Natural killer cell (primary cell): ENCODE measurements around the gene HSF5. TPM values are rescaled to one million over a fixed set of nuclear protein-coding genes. Genes with fewer than 3 reads are reported as not detected.

ENCODE experiments used
- ATAC-seq, 3 donors: fragments of 150-1000 bp in 2 of 3; fragments of 200-7000 bp in 1 of 3; cut with Tn5 transposase; 1 replicate in 1 of 3; 2 replicates in 2 of 3; pipeline ENCODE4 v1.10.0; 2021; ENCODE audit warnings: mild to moderate bottlenecking in 2 of 3, moderate library complexity in 2 of 3
- DNase-seq, 2 donors: peaks; one replicate each; pipeline versions ENCODE4 v3.0.0 to v3.0.0-alpha.2; 2013 to 2021; ENCODE audit warnings: mixed read lengths in 1 of 2
- H3K27ac ChIP-seq: one replicate; pipeline ENCODE4 v1.5.1; 2013; ENCODE audit warnings: mild to moderate bottlenecking, low read length
- H3K27me3 ChIP-seq: one replicate; pipeline ENCODE4 v1.6.1; 2013; ENCODE audit warnings: low read length; ENCODE audit not compliant: control insufficient read depth, insufficient read depth
- H3K36me3 ChIP-seq: one replicate; pipeline ENCODE4 v1.6.1; 2013; ENCODE audit warnings: low read length; ENCODE audit not compliant: control insufficient read depth, insufficient read depth
- H3K4me1 ChIP-seq: one replicate; pipeline ENCODE4 v1.6.1; 2013; ENCODE audit warnings: low read length; ENCODE audit not compliant: control insufficient read depth, insufficient read depth
- H3K4me3 ChIP-seq: one replicate; pipeline ENCODE4 v1.5.1; 2013; ENCODE audit warnings: low read length
- H3K9me3 ChIP-seq: one replicate; pipeline ENCODE4 v1.6.1; 2013; ENCODE audit warnings: low read length; ENCODE audit not compliant: control insufficient read depth, insufficient read depth
- H3K27ac Mint-ChIP-seq, 2 donors: one replicate each; pipeline ENCODE4 v1.8.0; 2022; ENCODE audit warnings: mild to moderate bottlenecking in 2 of 2, mixed read lengths in 2 of 2, moderate library complexity in 1 of 2
- H3K27me3 Mint-ChIP-seq, 2 donors: one replicate each; pipeline ENCODE4 v1.8.0; 2022; ENCODE audit warnings: low read depth in 2 of 2, mixed read lengths in 2 of 2
- H3K36me3 Mint-ChIP-seq: one replicate; pipeline ENCODE4 v1.8.0; 2022; ENCODE audit warnings: mixed read lengths
- H3K4me1 Mint-ChIP-seq, 2 donors: one replicate each; pipeline ENCODE4 v1.8.0; 2022; ENCODE audit warnings: mixed read lengths in 2 of 2
- H3K4me3 Mint-ChIP-seq: one replicate; pipeline ENCODE4 v1.8.0; 2022; ENCODE audit warnings: mild to moderate bottlenecking, moderate library complexity, mixed read lengths
- H3K9me3 Mint-ChIP-seq, 2 donors: one replicate each; pipeline ENCODE4 v1.8.0; 2022; ENCODE audit warnings: mixed read lengths in 2 of 2
- WGBS: methylation state at CpG from one replicate; pipeline ENCODE4 v1.1.7; 2013; ENCODE audit warnings: missing lambda C conversion rate; ENCODE audit not compliant: insufficient coverage; 5-methylcytosine and 5-hydroxymethylcytosine counted together
- intact Hi-C: fragments of 100-400 bp; cut with micrococcal nuclease; formaldehyde crosslinking; loops from one replicate; pipeline ENCODE4 v1.14.2; 2022
- total RNA-seq, 4 donors: library from RNA; stranded (reverse); fragments of 120-200 nt in 1 of 4; gene quantifications; one replicate each; pipeline versions ENCODE4 v1.2.3 to v1.2.4, GENCODE V29; 2013 to 2022
- TF ChIP-seq, protein P1 (sequence below): fragments of 200-600 bp; IDR thresholded peaks from one replicate; pipeline ENCODE4 v1.8.0; 2022; ENCODE audit warnings: antibody characterized with exemption

The HSF5 gene
- total RNA-seq, 3 donors from 2014 or later (not counting 1 experiment from before 2014, with no cell fraction given), result 0.45 to 1.00 (median 0.94) TPM

DNA sequence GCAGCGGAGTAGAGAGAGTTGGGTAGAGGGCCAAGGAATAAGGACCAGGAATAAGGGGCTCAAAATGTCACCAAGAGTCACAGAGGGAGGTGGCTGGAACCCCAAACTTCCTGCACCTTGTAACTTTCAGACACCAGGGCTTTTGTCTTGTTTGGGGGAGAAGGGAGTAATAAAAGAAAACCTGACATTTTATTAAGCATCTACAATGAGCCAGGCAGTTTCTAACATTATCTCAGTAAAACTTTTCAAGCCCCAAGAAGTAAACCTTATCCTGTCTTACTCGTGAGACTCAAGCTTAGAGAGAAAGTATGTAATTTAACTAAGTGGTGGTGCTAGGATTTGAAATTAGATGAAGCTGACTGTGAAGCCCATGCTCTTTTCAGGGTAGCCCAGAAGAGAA is 27.1 kb upstream of the HSF5 start:
- intact Hi-C loops, result loop anchor here (5.0 to 10.0 kb wide), 3 partner anchors 178 to 592 kb away; partner anchors contain the start of genes SRSF1 and TRIM37
- H3K4me3 Mint-ChIP-seq, result peak overlapping the region; percentile 22
- 100% methylated on average over 2 of the region's 2 CpGs for WGBS

DNA sequence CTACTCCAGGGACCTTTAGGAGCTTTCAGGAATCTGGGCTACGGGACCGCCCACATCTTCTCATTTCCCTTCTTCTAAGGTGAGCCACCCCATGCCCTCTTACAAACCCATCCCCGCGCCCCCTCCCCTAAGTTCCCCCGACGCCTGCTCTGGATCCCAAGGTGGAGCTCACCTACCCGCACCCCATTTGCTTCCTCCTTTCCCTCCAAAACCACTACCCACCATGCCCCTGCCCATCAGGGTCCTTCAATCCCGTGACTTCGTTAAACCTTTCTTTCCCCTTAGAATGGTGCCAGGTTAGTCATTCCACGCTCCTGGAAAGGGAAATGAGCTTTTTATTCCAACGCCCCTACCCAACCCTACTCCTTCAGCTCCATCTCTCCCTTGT is 26.6 kb upstream of the HSF5 start:
- Histone ChIP-seq H3K27ac (peak overlapping the region; percentile 8), H3K9me3 (no peaks in the 10 kb centered on the region), H3K4me1 (peaks cover 45% of the 10 kb centered on the region), H3K27me3 (no peaks in the 10 kb centered on the region), H3K4me3 (peak overlapping the region; percentile 20), H3K36me3 (peaks cover 18% of the 10 kb centered on the region)
- no peaks in the 10 kb centered on the region for H3K9me3 Mint-ChIP-seq
- intact Hi-C loops, result loop anchor here (5.0 to 10.0 kb wide), 3 partner anchors 177 to 593 kb away; partner anchors contain the start of genes SRSF1 and TRIM37
- H3K36me3 Mint-ChIP-seq, result peaks cover 21% of the 10 kb centered on the region
- DNase-seq (no peak), ATAC-seq (no peak)
- peak overlapping the region; percentile 91 to 96 for H3K27ac Mint-ChIP-seq
- peak overlapping the region; percentile 22 for H3K4me3 Mint-ChIP-seq
- peaks cover 0 to 3% of the 10 kb centered on the region in 2 donors for H3K27me3 Mint-ChIP-seq
- TF ChIP-seq, protein P1, sequence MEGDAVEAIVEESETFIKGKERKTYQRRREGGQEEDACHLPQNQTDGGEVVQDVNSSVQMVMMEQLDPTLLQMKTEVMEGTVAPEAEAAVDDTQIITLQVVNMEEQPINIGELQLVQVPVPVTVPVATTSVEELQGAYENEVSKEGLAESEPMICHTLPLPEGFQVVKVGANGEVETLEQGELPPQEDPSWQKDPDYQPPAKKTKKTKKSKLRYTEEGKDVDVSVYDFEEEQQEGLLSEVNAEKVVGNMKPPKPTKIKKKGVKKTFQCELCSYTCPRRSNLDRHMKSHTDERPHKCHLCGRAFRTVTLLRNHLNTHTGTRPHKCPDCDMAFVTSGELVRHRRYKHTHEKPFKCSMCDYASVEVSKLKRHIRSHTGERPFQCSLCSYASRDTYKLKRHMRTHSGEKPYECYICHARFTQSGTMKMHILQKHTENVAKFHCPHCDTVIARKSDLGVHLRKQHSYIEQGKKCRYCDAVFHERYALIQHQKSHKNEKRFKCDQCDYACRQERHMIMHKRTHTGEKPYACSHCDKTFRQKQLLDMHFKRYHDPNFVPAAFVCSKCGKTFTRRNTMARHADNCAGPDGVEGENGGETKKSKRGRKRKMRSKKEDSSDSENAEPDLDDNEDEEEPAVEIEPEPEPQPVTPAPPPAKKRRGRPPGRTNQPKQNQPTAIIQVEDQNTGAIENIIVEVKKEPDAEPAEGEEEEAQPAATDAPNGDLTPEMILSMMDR, result no peak
- H3K4me1 Mint-ChIP-seq, result peaks cover 54 to 72% of the 10 kb centered on the region in 2 donors
- WGBS, result 44% methylated on average over 11 of the region's 11 CpGs

More for the DNA sequence above, 27.1 kb upstream of the HSF5 start:
- H3K36me3 Mint-ChIP-seq, result peaks cover 17% of the 10 kb centered on the region
- no peak overlapping the region for H3K27ac ChIP-seq
- ATAC-seq (no peak), DNase-seq (no peak)
- peaks cover 46% of the 10 kb centered on the region for H3K4me1 ChIP-seq
- no peaks in the 10 kb centered on the region for H3K9me3 Mint-ChIP-seq
- TF ChIP-seq, protein P1, result no peak
- peaks cover 13% of the 10 kb centered on the region for H3K36me3 ChIP-seq
- no peaks in the 10 kb centered on the region for H3K27me3 ChIP-seq
- no peak overlapping the region for H3K4me3 ChIP-seq
- peaks cover 0 to 3% of the 10 kb centered on the region in 2 donors for H3K27me3 Mint-ChIP-seq
- H3K9me3 ChIP-seq, result no peaks in the 10 kb centered on the region
- peaks cover 54 to 67% of the 10 kb centered on the region in 2 donors for H3K4me1 Mint-ChIP-seq
- peak overlapping the region; percentile 91 to 96 for H3K27ac Mint-ChIP-seq

DNA sequence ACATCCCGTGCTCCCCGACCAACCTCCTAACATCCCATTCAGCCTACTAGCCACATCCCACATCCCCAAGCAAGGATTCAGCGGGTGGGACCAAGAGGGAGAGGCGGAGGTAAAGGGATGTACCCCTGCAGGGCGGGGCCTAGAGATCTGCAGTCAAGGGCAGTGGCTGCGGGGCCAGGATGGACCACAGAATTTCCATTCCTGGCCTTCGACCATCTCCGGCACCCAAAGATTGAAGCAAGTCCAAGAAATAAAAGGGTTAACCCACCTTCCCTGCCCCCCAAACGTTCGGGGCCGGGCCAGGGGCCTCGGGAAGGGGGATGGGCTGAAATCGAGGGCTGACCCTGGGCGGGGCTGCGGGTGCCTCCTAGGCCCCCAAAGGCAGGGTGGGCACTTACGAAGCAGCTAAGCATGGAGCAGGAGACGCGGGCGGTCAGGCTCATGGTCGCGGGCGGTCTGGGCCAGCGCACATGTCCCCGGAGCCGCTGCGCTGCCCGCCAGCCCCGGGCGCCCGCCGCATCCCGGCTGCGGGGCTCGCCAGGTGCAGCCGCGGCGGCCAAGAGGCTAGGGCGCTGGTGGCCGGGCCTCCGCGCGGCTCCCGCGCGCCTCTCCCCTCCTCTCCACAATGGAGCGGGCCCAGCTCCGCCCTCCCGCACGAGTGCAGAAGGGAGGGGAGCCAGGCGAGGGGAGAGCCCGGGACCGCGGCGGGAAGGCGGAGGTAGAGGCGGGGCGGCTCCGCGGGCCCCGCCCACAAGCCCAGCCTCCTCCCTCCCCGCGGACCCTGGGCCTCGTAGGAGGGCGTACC is 26.0 kb upstream of the HSF5 start, which contains the start of gene MTMR4:
Gene MTMR4, minus strand, starts transcription at position 674 of the 805 bp plus-strand sequence. Its CDS starts 231 bp downstream, at position 443.
- ATAC-seq (peak in 1 of 3 donors; percentile 12), DNase-seq (peak; percentile 60 to 88)
- Mint-ChIP-seq H3K36me3 (peaks cover 21% of the 10 kb centered on the region), H3K9me3 (no peaks in the 10 kb centered on the region), H3K4me1 (peaks cover 54 to 74% of the 10 kb centered on the region in 2 donors), H3K27ac (peak within 1 kb of the TSS; percentile 91 to 96), H3K4me3 (peak within 1 kb of the TSS; percentile 92), H3K27me3 (peaks cover 0 to 3% of the 10 kb centered on the region in 2 donors)
- intact Hi-C loops, result loop anchor here (10.0 kb wide), 1 partner anchor 509 kb away; the partner anchor contains the start of gene SRSF1
- TF ChIP-seq, protein P1, result no peak
- peak within 1 kb of the TSS; percentile 54 for H3K4me3 ChIP-seq
- H3K27ac ChIP-seq, result peak within 1 kb of the TSS; percentile 8
- H3K27me3 ChIP-seq, result no peaks in the 10 kb centered on the region
- WGBS, result under 1% methylated on average over 62 of the region's 64 CpGs
- peaks cover 40% of the 10 kb centered on the region for H3K4me1 ChIP-seq
- peaks cover 23% of the 10 kb centered on the region for H3K36me3 ChIP-seq
- no peaks in the 10 kb centered on the region for H3K9me3 ChIP-seq
